DMS153 (cell line): ENCODE results near the gene C22orf39.

Experiments used
- DNase-seq: peaks from one replicate; lab custom pipeline; 2025; lab: John Stamatoyannopoulos, UW

Gene C22orf39

GRCh38 chr22:19398206-19398605, 49.3 kb downstream of the C22orf39 start:
- no peak for DNase-seq

- DNase-seq, result no peak
These were observed 49.8 kb downstream of the C22orf39 start for GRCh38 chr22:19397734-19398104.

DNA sequence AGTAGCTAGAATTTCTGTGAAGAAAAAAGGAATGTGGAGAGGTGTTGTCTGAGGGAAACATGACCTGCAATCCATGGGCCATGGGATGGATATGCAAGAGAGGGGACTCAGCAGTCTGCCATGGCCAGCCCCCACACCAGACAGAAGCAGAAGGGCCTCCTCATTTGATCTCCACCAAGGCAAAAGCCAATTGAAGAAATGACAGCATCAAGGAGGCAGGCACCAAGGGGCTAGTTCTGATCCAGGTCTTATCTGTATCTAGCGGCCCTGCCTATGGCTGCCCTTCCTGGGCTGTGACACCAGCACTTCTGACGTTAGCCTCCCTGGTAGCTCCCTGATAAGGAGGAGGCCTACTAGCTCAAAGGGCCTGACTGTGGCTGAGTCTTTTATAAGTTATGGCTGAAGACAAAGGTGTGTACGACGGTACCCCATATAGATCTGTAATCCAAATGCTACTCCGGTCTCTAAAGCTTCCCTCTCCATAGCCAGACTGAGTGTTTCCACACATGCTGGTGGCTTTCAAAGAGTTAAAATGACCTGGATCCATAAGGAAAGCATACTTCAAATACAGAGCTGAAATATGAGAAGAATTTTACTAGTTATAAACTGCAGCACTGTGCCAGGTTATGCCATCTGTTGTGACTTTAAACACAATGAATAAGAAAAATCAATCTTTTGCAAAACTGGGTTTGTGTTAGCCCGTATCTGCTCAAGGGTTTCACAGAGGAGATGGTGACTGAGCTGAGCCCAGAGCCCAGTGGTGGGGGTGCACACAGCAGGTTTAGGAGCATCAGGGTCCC, 50.4 kb downstream of the C22orf39 start:
- DNase-seq, result no peak

DNA sequence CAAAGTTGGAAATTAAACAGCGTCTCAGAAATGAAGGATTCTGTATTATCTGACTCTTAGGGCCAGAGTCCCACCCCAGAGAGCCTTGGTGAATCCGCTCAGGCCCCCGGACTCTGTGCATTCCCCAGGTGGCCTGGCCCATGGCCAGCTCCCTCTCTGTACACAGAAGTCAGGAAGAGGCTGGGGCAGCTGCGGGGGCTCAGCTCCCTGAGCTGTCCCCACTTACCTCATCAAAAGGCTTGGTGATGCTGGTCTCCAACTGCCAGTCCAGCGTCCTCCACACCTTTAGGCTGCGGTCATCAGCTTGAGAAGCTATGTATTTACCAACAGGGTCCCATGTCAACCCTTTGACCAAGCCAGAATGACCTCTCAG, 51.0 kb downstream of the C22orf39 start:
- no peak for DNase-seq

GRCh38 chr22:19395276-19395675, 52.2 kb downstream of the C22orf39 start:
- DNase-seq, result no peak

- DNase-seq, result no peak
These were observed 53.0 kb downstream of the C22orf39 start for GRCh38 chr22:19394274-19395050.

DNA sequence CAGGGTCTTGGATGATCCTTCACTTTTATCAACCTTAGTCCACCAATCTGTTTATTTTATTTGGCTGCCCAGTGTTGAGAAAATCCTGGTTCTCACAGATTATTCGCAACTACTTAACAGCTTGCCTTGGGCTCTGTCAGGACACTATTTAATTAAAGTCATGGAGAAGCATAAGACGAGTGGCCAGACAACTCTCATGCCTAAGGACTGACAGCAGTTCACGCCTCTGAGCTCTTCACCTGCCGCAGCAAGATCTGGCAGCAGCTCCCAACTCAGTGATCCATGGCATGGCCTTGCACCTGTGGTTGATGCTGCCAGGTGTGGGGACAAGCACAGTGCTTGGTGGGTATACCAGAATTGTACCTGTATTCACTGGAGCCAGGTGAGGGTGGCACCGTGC, 53.8 kb downstream of the C22orf39 start:
- DNase-seq, result no peak
